Muscle layer of duodenum (tissue), 2 donors: Measurements from ENCODE around the gene EME1.
"Not testable (repeated sequence)": the region's sequence is repeated elsewhere in the genome, so short reads cannot be mapped to it uniquely, and the experiment has no call there.

Experiments
- H3K27ac ChIP-seq: one replicate; pipeline ENCODE4 v1.7.0; 2013; ENCODE audit warnings: mild to moderate bottlenecking, low read length
- H3K27me3 ChIP-seq: one replicate; pipeline ENCODE4 v1.7.0; 2013; ENCODE audit warnings: low read depth, mild to moderate bottlenecking, control low read depth, low read length
- H3K36me3 ChIP-seq, 2 donors: one replicate each; pipeline ENCODE4 v1.7.0; 2013; ENCODE audit warnings: low read length in 2 of 2, control low read depth in 1 of 2, mild to moderate bottlenecking in 1 of 2; ENCODE audit not compliant: insufficient read depth in 2 of 2, control insufficient read depth in 1 of 2
- H3K4me1 ChIP-seq, 2 donors: one replicate each; pipeline ENCODE4 v1.7.0; 2013; ENCODE audit warnings: low read length in 2 of 2, mild to moderate bottlenecking in 2 of 2, control low read depth in 1 of 2, moderate library complexity in 1 of 2; ENCODE audit not compliant: insufficient read depth in 2 of 2, control insufficient read depth in 1 of 2
- H3K4me3 ChIP-seq, 2 donors: one replicate each; pipeline ENCODE4 v1.7.0; 2013; ENCODE audit warnings: low read length in 2 of 2, low read depth in 1 of 2, mild to moderate bottlenecking in 1 of 2
- H3K9me3 ChIP-seq, 2 donors: one replicate each; pipeline ENCODE4 v1.7.0; 2013; ENCODE audit warnings: low read length in 2 of 2, control low read depth in 1 of 2, mild to moderate bottlenecking in 1 of 2; ENCODE audit not compliant: control insufficient read depth in 1 of 2
- donor health status: healthy.

EME1 gene

GRCh38 chr17:50399591-50399990, 26.6 kb downstream of the EME1 start:
- Histone ChIP-seq H3K4me1 (peaks cover 0 to 27% of the 10 kb centered on the region in 2 donors), H3K36me3 (peaks cover 4 to 16% of the 10 kb centered on the region in 2 donors)
- not testable (repeated sequence) for H3K27me3 ChIP-seq, H3K27ac ChIP-seq, H3K9me3 ChIP-seq, H3K4me3 ChIP-seq

GRCh38 chr17:50405351-50405750, 32.3 kb downstream of the EME1 start:
- not testable (repeated sequence) for H3K36me3 ChIP-seq, H3K27me3 ChIP-seq, H3K4me1 ChIP-seq, H3K4me3 ChIP-seq, H3K9me3 ChIP-seq, H3K27ac ChIP-seq

DNA sequence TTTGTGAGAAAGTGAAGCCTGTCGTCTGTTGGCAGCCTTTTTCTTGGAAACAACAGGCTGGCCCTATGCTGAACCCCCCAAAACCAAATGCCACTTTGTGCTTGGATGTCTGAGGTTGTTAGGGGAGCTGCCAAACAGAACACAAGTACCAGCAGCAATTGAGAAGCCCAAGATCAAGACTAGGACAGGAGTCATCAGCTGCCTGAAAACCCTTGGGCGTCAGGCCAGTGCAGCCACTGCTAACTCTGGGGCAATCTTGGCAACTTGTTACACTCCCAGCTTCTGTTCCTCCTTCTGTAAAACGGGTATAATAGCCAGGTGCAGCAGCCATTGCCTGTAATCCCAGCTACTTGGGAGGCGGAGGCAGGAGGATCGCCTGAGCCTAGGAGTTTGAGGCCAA, 33.5 kb downstream of the EME1 start:
- Histone ChIP-seq H3K4me3 (no peak overlapping the region), H3K9me3 (no peaks in the 10 kb centered on the region), H3K27me3 (no peaks in the 10 kb centered on the region), H3K4me1 (no peaks in the 10 kb centered on the region), H3K27ac (no peak overlapping the region), H3K36me3 (no peaks in the 10 kb centered on the region)

DNA sequence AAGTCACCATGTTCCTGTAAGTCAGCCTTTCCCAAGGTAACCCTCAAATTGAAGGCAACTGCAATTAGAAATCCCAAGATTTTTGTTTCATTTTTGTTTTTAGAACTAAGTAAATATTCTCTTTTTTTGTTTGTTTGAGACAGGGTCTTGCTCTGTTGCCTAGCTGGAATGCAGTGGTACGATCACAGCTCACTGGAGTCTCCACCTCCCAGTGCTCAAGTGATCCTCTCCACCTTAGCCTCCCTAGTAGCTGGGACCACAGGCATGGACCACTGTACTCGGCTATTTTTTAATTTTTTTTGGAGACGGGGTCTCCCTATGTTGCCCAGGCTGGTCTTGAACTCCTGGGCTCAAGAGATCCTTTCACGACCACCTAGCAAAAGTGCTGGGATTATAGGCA, 34.9 kb downstream of the EME1 start:
- no peaks in the 10 kb centered on the region for H3K27me3 ChIP-seq
- no peak overlapping the region for H3K27ac ChIP-seq
- no peak overlapping the region for H3K4me3 ChIP-seq
- H3K9me3 ChIP-seq: no peaks in the 10 kb centered on the region
- H3K4me1 ChIP-seq: no peaks in the 10 kb centered on the region
- H3K36me3 ChIP-seq: no peaks in the 10 kb centered on the region

GRCh38 chr17:50412188-50412732, 39.2 kb downstream of the EME1 start:
- H3K27ac ChIP-seq: no peak overlapping the region
- H3K4me1 ChIP-seq: no peaks in the 10 kb centered on the region
- no peak overlapping the region for H3K4me3 ChIP-seq
- no peaks in the 10 kb centered on the region for H3K9me3 ChIP-seq
- no peaks in the 10 kb centered on the region for H3K27me3 ChIP-seq
- H3K36me3 ChIP-seq: no peaks in the 10 kb centered on the region

DNA sequence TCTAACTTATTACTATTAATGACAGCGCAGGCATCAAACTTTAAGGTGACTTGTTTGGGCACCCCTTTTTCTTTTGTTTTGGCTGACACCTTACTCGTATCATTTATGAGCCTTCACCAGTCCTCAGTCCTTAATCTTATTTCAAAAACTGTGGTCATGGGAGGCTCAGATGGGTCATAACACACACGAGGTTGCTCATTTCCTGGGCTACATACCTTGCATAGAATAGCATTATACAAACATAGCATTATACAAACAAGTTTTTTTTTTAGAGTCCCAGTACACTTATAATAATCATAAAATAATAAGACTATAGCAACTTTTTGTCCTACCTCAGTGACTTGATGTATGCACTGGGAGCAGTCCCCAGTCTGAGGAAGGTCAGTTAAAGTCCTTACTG, 41.8 kb downstream of the EME1 start:
- Histone ChIP-seq H3K4me1 (no peaks in the 10 kb centered on the region), H3K27ac (no peak overlapping the region), H3K36me3 (no peaks in the 10 kb centered on the region), H3K4me3 (no peak overlapping the region), H3K9me3 (no peaks in the 10 kb centered on the region), H3K27me3 (no peaks in the 10 kb centered on the region)

DNA sequence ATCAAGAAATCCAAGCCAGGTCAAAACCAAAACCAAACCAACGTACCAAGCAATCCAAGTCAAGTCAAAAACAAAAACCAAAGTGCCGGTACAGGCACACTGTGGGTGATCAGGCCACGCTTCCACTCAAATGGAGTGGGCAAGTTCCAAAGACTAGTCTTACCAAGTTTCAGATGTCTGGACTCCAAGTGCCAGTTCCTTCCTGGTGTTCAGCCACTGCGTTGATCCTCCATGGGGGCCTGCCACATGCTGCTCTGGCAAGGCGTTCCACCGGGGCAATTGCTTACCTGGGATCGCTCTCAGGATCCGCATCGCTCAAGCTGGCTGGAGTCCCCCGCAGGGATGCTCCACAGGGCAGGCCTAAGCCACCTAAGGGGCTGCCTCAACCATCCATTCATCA, 46.5 kb downstream of the EME1 start:
- not testable (repeated sequence) for H3K27me3 ChIP-seq, H3K4me1 ChIP-seq

DNA sequence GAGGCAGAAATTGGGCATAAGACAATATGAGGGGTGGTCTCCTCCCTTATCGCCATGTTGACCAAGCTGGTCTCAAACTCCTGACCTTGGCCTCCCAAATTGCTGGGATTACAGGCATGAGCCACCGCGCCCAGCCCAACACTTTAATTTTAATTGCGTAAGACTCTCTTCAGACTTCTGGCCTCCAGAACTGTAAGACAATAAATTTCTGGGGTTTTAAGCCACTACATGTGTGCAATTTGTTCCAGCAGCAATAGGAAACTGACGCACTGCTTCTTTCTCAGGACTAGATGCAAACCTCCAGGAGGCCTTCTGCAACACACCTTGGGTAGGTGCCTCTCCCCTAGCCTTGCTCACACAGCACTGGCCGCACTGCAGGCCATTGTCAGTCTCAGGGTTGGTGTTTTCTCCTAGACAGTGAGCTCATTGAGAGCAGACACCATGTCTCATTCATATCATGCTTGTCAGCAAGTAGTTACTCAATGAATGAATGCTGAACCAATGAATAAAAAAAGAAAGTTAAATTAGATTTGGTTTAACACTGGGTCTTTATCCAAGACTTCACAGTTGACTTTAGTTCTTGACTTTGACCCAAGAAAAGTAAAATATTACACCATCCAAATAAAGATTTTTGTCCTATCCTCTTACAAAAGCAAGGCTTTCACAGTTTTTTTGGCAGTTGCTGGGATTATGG, 47.5 kb downstream of the EME1 start:
- Histone ChIP-seq H3K4me1 (peaks cover 11 to 14% of the 10 kb centered on the region in 2 donors), H3K27me3 (no peaks in the 10 kb centered on the region), H3K36me3 (no peaks in the 10 kb centered on the region), H3K9me3 (no peaks in the 10 kb centered on the region), H3K4me3 (peak overlapping the region in 1 of 2 donors; percentile 43), H3K27ac (no peak overlapping the region)

More for the DNA sequence above, 46.5 kb downstream of the EME1 start:
- H3K27ac ChIP-seq, H3K4me3 ChIP-seq, H3K36me3 ChIP-seq, H3K9me3 ChIP-seq: not testable (repeated sequence)

- H3K27ac ChIP-seq: peak overlapping the region; percentile 80
- no peaks in the 10 kb centered on the region for H3K9me3 ChIP-seq
- H3K4me1 ChIP-seq: peaks cover 14% of the 10 kb centered on the region in 2 donors
- peak overlapping the region in 1 of 2 donors; percentile 43 for H3K4me3 ChIP-seq
- H3K36me3 ChIP-seq: no peaks in the 10 kb centered on the region
- no peaks in the 10 kb centered on the region for H3K27me3 ChIP-seq
Measured at GRCh38 chr17:50421308-50422051, 48.5 kb downstream of the EME1 start.

GRCh38 chr17:50422738-50423137, 49.7 kb downstream of the EME1 start:
- no peaks in the 10 kb centered on the region for H3K27me3 ChIP-seq
- no peaks in the 10 kb centered on the region for H3K9me3 ChIP-seq
- H3K4me1 ChIP-seq: peaks cover 14 to 26% of the 10 kb centered on the region in 2 donors
- H3K4me3 ChIP-seq: no peak overlapping the region
- H3K27ac ChIP-seq: no peak overlapping the region
- H3K36me3 ChIP-seq: no peaks in the 10 kb centered on the region

DNA sequence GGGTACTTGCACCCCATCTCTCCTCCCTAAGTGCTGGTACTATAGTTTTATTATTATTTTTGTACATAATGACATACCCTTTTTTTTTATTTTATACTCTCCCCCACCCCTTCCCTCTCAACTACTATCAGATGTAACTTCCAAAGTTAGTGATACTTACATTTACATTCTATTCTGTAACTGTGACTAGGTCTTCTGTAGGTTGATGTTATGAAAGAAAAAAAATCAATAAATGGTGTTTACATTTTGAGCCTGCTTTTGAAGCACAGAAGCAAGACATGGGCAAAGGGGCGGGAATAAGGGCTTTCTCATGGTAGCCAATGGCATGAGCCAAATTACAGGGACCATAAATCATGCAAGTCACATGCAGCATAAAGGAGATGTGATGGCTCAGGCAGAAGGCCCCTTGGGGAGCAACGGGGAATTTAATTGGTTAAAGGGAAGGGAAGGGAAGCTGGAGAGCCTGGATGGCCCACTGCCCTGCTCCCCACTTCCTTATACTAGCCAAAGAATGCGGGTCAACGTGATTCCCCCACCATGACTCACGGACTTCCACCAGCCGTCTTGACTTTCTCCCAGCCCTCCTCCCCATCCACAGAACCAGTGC, 50.6 kb downstream of the EME1 start:
- H3K27ac ChIP-seq: no peak overlapping the region
- peaks cover 14 to 26% of the 10 kb centered on the region in 2 donors for H3K4me1 ChIP-seq
- H3K27me3 ChIP-seq: no peaks in the 10 kb centered on the region
- no peak overlapping the region for H3K4me3 ChIP-seq
- H3K9me3 ChIP-seq: no peaks in the 10 kb centered on the region
- H3K36me3 ChIP-seq: no peaks in the 10 kb centered on the region
